GM21619 (cell line): Measurements from ENCODE around the gene FKBP5.
"Not testable (repeated sequence)": the region's sequence is repeated elsewhere in the genome, so short reads cannot be mapped to it uniquely, and the experiment has no call there.

Experiments
- ATAC-seq: cut with Tn5 transposase; IDR thresholded peaks from one replicate; pipeline ENCODE4 v1.9.1; 2021; ENCODE audit not compliant: unreplicated experiment

The FKBP5 gene

GRCh38 chr6:35550437-35550836 is 138.3 kb downstream of the FKBP5 start:
- ATAC-seq: no peak

- no peak for ATAC-seq
Measured at GRCh38 chr6:35547676-35548075, 141.0 kb downstream of the FKBP5 start.

- ATAC-seq: no peak
Measured at GRCh38 chr6:35544769-35545361, 143.8 kb downstream of the FKBP5 start.

- ATAC-seq: no peak
Measured at GRCh38 chr6:35543459-35544193, 145.1 kb downstream of the FKBP5 start.

- no peak for ATAC-seq
Measured at GRCh38 chr6:35541836-35542235, 146.9 kb downstream of the FKBP5 start.

- ATAC-seq: no peak
Measured at GRCh38 chr6:35539223-35539622, 149.5 kb downstream of the FKBP5 start.

- ATAC-seq: not testable (repeated sequence)
Measured at GRCh38 chr6:35535847-35536246, 152.9 kb downstream of the FKBP5 start.

GRCh38 chr6:35534407-35535170 is 154.1 kb downstream of the FKBP5 start:
- no peak for ATAC-seq

GRCh38 chr6:35533981-35534380 is 154.7 kb downstream of the FKBP5 start:
- ATAC-seq: no peak

GRCh38 chr6:35532126-35532525 is 156.6 kb downstream of the FKBP5 start:
- ATAC-seq: no peak

GRCh38 chr6:35524380-35525020 is 164.2 kb downstream of the FKBP5 start:
- ATAC-seq: no peak
